ENCODE data around the gene IMMP2L.

The IMMP2L gene

GRCh38 chr7:110764852-110765251 is 797.4 kb downstream of the IMMP2L start:
- FAIRE-seq: no peak

GRCh38 chr7:110762546-110763225 is 799.6 kb downstream of the IMMP2L start:
- no peak for FAIRE-seq

- no peak for FAIRE-seq
Observed at GRCh38 chr7:110760341-110760740, 802.0 kb downstream of the IMMP2L start.

- FAIRE-seq: no peak
Observed at GRCh38 chr7:110759069-110759468, 803.2 kb downstream of the IMMP2L start.

- FAIRE-seq: no peak
Observed at GRCh38 chr7:110754649-110755048, 807.6 kb downstream of the IMMP2L start.

GRCh38 chr7:110750931-110751605 is 811.2 kb downstream of the IMMP2L start:
- FAIRE-seq: no peak

- FAIRE-seq: no peak
Observed at GRCh38 chr7:110733221-110733620, 829.1 kb downstream of the IMMP2L start.

GRCh38 chr7:110724811-110725210 is 837.5 kb downstream of the IMMP2L start:
- no peak for FAIRE-seq

GRCh38 chr7:110721395-110721794 is 840.9 kb downstream of the IMMP2L start:
- FAIRE-seq: no peak

GRCh38 chr7:110720626-110721025 is 841.7 kb downstream of the IMMP2L start:
- FAIRE-seq: no peak

GRCh38 chr7:110719741-110720140 is 842.6 kb downstream of the IMMP2L start:
- no peak for FAIRE-seq

GRCh38 chr7:110718503-110719205 is 843.6 kb downstream of the IMMP2L start:
- FAIRE-seq: no peak

GRCh38 chr7:110704225-110704624 is 858.1 kb downstream of the IMMP2L start:
- FAIRE-seq: no peak

- FAIRE-seq: no peak
Observed at GRCh38 chr7:110698576-110698975, 863.7 kb downstream of the IMMP2L start.

- no peak for FAIRE-seq
Observed at GRCh38 chr7:110693344-110693743, 868.9 kb downstream of the IMMP2L start.

- no peak for FAIRE-seq
Observed at GRCh38 chr7:110688908-110689307, 873.4 kb downstream of the IMMP2L start.

GRCh38 chr7:110685899-110686298 is 876.4 kb downstream of the IMMP2L start:
- FAIRE-seq: no peak

- no peak for FAIRE-seq
Observed at GRCh38 chr7:110681941-110682340, 880.4 kb downstream of the IMMP2L start.

GRCh38 chr7:110677405-110677804 is 884.9 kb downstream of the IMMP2L start:
- no peak for FAIRE-seq

GRCh38 chr7:110676785-110677184 is 885.5 kb downstream of the IMMP2L start:
- FAIRE-seq: no peak

- no peak for FAIRE-seq
Observed at GRCh38 chr7:110675383-110676103, 886.7 kb downstream of the IMMP2L start.

GRCh38 chr7:110673148-110673547 is 889.1 kb downstream of the IMMP2L start:
- no peak for FAIRE-seq

- no peak for FAIRE-seq
Observed at GRCh38 chr7:110669410-110669809, 892.9 kb downstream of the IMMP2L start.

All from G401.6 (cell line).